OCI-M1 (cell line): ENCODE results near the gene RMND1.
"Not testable (repeated sequence)": the region's sequence is repeated elsewhere in the genome, so short reads cannot be mapped to it uniquely, and the experiment has no call there.

Experiments
- DNase-seq: peaks from one replicate; lab custom pipeline; 2025; lab: John Stamatoyannopoulos, UW

RMND1 gene

DNA sequence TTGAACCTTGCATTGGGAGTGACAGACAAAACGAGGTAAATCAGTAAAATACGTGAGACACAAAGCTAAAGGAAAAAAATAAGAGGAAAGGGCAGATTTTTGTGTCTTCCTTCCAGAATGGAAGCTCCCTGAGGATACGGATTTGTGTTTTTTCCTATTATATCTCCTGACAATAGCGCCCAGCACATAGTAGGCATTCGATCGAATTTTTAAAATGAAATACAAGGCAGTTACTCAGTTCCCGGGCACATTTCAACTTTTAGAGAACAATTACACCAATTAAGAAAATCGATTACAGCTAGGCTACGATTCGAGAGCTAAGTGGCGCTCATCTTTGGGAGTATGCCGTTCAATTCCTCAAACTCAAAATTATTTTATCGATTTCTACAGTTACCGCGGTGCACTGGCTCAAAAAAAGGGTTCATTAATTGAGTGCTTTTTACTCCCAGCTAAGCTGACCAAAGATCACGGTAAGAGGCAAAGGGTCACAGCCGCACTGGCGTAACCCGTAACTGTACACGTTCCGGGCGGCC, 443 bp downstream of the RMND1 start:
- DNase-seq, result peak; percentile 36

DNA sequence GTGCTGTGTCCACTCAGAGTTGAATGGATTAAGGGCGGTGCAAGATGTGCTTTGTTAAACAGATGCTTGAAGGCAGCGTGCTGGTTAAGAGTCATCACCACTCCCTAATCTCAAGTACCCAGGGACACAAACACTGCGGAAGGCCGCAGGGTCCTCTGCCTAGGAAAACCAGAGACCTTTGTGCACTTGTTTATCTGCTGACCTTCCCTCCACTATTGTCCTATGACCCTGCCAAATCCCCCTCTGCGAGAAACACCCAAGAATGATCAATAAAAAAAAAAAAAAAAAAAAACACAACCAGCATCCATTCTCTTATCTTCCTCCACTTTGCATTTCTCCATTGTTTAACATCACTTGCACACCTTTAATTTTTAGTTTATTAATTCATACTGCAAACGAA, 998 bp downstream of the RMND1 start:
- DNase-seq, result not testable (repeated sequence)

GRCh38 chr6:151448623-151449022, 3.3 kb downstream of the RMND1 start:
- no peak for DNase-seq

- DNase-seq, result no peak
Observed at GRCh38 chr6:151447237-151447636, 4.7 kb downstream of the RMND1 start.

DNA sequence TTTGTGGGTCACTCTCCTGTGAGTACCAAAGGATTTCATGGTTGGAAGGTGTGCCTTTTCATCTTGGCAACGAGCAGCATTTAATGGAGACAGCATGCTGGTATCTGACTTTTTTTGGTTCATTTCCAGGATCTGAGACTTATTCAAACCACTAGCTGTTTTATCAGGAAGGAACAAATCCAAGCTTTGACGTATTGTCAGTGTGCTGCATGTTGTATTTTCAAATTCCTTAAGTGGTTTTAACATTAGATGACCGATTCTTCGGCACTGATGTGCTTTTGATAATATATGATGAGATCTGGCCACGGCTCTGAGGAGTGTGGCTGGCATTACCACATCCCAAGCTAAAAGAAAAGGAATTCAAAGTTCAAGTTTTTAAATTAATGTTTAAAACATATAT, 6.4 kb downstream of the RMND1 start:
- DNase-seq, result no peak

- DNase-seq, result no peak
Observed at GRCh38 chr6:151443911-151444621, 7.9 kb downstream of the RMND1 start.

DNA sequence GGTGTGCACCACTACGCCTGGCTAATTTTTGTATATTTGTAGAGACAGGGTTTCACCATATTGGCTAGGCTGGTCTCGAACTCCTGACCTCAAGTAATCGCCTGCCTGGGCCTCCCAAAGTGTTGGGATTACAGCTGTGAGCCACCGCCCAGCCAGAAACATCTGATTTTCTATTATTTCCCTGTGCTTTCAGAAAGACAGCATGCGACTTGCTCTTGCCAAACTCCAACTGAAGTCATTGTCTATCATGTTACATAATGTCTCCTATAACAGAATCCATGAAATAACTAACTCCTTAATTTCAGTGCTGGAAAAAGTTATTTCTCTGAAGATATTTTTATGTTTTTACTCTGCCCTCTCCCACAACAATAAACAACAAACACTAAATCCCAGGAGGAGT, 8.5 kb downstream of the RMND1 start:
- DNase-seq, result no peak

GRCh38 chr6:151442371-151442770, 9.6 kb downstream of the RMND1 start:
- no peak for DNase-seq

DNA sequence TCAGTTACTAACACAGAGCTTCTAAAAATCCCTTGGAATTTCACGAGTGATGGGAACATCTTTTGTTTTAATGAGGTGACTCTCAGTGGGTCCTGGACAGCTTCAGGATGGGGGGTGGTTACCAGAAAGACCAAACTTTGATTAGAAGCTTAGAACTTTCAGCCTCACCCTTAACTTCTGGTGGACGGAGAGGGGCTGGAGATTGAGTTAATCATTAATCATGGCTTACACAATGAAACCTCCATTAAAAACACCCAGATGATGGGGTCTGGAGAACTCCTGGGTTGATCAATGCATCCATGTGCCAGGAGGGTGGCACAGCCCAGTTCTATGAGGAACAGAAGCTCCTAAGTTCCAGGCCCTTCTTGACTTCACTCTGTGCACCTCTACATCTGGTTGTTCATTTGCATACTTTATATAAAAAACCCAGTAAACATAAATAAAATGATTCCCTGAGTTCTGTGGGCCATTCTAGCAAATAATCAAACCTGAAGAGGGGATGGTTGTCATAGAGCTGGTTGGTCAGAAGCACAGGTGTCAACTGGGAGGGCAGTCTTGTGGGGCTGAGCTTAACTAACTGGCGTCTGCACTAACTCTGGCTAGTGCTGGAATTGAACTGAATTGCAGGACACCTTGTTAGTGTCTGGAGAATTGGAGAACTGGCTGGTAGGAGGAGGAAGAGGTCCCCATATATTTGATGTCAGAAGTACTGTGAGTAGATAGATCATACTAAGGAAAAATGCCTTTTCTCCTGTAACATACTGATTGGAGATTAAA, 10.3 kb downstream of the RMND1 start:
- DNase-seq, result no peak

DNA sequence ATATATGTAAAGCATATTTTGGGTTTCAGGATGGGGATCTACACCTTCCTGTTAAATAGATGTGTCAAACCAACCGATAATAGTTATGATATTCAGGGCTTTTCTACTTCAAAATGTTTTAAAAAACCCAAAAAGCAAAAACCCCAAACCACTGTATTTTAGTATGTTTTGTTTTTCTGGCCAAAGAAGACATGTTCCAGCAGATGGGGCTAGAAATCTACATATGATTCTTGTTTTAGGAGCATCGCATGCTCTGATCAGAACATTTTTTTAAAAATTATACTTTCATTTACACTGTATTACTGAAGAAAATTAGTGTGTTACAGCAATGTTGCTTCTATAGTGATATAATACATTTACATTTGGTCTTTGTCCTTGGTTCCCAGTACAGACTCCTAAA, 11.0 kb downstream of the RMND1 start:
- peak; percentile 43 for DNase-seq

GRCh38 chr6:151440498-151440897, 11.4 kb downstream of the RMND1 start:
- DNase-seq, result no peak

- no peak for DNase-seq
Observed at GRCh38 chr6:151437401-151437800, 14.5 kb downstream of the RMND1 start.

DNA sequence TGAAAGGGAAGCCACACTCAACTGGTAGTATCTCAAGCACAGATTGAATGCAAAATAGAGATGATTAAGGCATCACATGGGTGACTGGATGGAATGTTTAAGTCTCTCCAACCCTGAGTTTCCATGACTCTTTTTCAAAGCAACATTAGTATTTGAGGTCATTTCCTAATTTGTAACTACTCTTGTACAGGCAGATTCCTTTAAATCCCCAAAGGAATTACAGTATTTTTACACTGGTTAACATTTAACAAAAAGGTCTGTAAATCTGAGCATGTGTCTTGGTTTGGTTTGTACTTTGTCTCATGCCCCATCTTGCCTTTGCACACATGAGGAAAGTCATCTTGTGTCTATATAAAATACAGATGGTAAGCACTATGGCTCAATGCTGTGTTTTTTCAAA, 15.1 kb downstream of the RMND1 start:
- no peak for DNase-seq

- no peak for DNase-seq
Observed at GRCh38 chr6:151436300-151436699, 15.6 kb downstream of the RMND1 start.

GRCh38 chr6:151434369-151434768, 17.6 kb downstream of the RMND1 start:
- no peak for DNase-seq

DNA sequence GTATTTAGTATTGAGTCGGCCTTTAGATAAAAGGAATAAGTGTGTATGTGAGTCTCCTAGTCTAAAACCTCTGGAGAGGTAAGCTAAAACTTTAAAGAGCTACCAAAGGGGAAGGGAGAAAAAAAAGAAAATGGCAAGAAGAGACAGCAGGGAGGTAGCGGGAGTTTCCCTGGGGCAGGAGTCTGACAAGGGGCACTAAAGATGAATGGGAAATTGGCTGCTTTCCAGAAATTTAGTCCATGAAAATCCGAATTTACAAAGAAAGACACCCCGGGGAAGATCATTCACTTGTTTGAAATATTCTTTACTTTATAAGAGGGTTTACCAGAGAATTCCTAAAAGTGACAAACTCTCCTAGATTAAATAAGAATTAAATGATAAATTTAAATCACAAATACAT, 19.3 kb downstream of the RMND1 start:
- no peak for DNase-seq

DNA sequence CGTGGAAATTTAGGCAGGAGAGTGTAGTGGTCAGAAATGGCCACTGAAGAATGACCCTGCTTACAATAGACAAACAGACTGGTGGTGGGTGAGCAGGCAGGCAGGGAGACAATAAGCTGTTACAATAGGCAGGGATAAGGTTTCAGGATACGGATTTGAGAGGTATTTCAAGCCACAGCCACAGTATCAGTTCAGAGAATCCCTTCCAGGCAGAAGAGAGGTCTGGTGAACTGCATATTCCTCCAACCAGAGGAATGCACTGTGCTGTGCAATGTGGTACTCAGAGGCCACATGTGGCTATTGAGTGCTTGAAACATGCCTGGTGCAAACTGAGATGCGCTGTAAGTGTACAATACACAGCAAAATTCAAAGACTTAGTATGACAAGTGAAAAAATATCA, 20.6 kb downstream of the RMND1 start:
- DNase-seq, result no peak

DNA sequence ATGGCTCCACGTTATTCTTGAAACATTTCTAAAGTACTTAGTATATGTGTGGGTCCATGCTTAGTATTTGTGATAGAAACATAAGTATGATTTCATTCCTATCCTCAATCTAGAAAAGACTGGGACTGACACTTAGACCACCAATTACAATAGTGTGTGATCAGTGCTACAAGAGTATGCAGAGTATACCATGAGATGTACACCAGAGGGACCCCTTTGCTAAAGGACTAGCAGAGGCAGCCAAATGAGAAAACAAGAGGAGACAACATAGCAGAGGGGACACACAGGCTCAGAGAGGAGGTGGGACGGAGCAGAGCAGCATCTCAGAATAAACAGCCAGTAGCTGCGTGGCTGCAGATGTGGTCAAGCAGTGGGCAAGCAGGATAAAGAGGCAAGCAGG, 21.0 kb downstream of the RMND1 start:
- DNase-seq, result no peak

DNA sequence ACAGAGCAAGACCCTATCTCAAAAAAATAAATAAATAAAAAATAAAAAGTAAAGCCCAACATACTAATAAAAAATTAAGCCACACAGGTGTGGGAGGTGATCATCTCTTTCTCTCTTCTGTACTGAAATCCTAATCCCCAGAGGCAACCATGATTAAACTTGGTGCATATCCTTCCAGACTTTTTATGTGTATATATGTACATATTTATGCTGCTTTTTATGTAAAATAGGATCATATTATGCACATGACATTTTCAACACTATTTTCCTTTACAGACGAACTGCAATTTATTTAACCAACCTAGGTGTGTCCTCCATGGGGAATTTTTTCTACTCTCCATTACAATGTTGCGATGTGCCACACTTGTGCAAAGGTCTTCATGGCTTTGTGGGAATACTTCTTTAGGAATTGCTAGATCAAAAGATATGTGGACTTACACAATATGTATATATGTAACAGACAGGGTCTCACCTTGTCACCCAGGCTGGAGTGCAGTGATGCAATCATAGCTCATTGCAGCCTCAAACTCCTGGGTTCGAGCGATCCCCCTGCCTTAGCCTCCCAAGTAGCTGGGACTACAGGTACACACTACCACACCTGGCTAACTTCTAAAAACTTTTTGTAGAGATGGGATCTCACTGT, 23.7 kb downstream of the RMND1 start:
- DNase-seq, result no peak

- DNase-seq, result no peak
Observed at GRCh38 chr6:151425561-151425960, 26.4 kb downstream of the RMND1 start.

GRCh38 chr6:151422981-151423380, 28.9 kb downstream of the RMND1 start:
- no peak for DNase-seq

DNA sequence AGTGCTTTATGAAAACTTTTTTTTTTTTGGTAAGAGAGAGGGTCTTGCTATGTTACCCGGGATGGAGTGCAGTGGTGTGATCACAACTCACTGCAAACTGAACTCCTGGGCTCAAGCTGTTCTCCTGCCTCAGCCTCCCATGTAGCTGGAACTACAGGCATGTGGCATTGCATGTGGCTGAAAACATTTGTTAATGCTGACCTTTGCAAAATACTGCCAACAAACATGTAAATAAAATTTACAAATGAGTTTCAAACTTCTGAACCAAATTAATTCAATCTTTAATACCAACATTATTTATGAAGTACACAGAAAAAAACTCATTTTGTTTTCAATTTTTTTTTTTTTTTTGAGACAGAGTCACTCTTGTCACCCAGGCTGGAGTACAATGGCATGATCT, 34.4 kb downstream of the RMND1 start:
- DNase-seq, result no peak
